Activated CD8-positive, alpha-beta T cell treated with anti-CD3 and anti-CD28 coated beads for 36 hours (primary cell): ENCODE results near the gene CTF1. TPM values are rescaled to one million over a fixed set of nuclear protein-coding genes. Genes with fewer than 3 reads are reported as not detected.
A peak's percentile ranks its signal among the peaks of the same experiment; 100 is the strongest.
"Not testable (repeated sequence)": the region's sequence is repeated elsewhere in the genome, so short reads cannot be mapped to it uniquely, and the experiment has no call there.

ENCODE experiments used
- ATAC-seq: fragments of 200-7000 bp; cut with Tn5 transposase; one replicate; pipeline ENCODE4 v1.10.0; 2021; ENCODE audit warnings: mild to moderate bottlenecking, moderate library complexity
- CTCF ChIA-PET: fragments of 350-600 bp; sonication (Branson Sonifier 250); formaldehyde crosslinking; loops from one replicate; lab custom pipeline; 2021; ENCODE audit warnings: antibody characterized with exemption; lab: Charles Lee
- POLR2A ChIA-PET: fragments of 350-600 bp; sonication (Branson Sonifier 250); formaldehyde crosslinking; loops from one replicate; lab custom pipeline; 2021; ENCODE audit warnings: antibody characterized with exemption; lab: Charles Lee
- DNase-seq: peaks from one replicate; pipeline ENCODE4 v3.0.0-alpha.2; 2020
- H3K27ac Mint-ChIP-seq: one replicate; pipeline ENCODE4 v1.8.0; 2021; ENCODE audit warnings: mild to moderate bottlenecking, mixed read lengths
- H3K27me3 Mint-ChIP-seq: one replicate; pipeline ENCODE4 v1.8.0; 2021; ENCODE audit warnings: mixed read lengths
- H3K36me3 Mint-ChIP-seq: one replicate; pipeline ENCODE4 v1.8.0; 2021; ENCODE audit warnings: low read depth, mixed read lengths
- H3K4me1 Mint-ChIP-seq: one replicate; pipeline ENCODE4 v1.8.0; 2021; ENCODE audit warnings: low read depth, mixed read lengths
- H3K4me3 Mint-ChIP-seq: one replicate; pipeline ENCODE4 v1.8.0; 2021; ENCODE audit warnings: mild to moderate bottlenecking, moderate library complexity, mixed read lengths
- H3K9me3 Mint-ChIP-seq: one replicate; pipeline ENCODE4 v1.8.0; 2021; ENCODE audit warnings: mixed read lengths
- intact Hi-C: fragments of 100-400 bp; cut with micrococcal nuclease; formaldehyde crosslinking; loops from one replicate; pipeline ENCODE4 v1.10.0; 2022
- total RNA-seq, 2 experiments: library from RNA; stranded (reverse); gene quantifications; one replicate each; pipeline ENCODE4 v1.2.3, GENCODE V29; 2021
- TF ChIP-seq, protein P1 (sequence below): fragments of 200-600 bp; IDR thresholded peaks from one replicate; pipeline ENCODE4 v1.8.0; 2022; ENCODE audit warnings: antibody characterized with exemption, mild to moderate bottlenecking

Gene CTF1
- total RNA-seq, 2 experiments from 2014 or later, result 0.31 to 0.32 TPM

DNA sequence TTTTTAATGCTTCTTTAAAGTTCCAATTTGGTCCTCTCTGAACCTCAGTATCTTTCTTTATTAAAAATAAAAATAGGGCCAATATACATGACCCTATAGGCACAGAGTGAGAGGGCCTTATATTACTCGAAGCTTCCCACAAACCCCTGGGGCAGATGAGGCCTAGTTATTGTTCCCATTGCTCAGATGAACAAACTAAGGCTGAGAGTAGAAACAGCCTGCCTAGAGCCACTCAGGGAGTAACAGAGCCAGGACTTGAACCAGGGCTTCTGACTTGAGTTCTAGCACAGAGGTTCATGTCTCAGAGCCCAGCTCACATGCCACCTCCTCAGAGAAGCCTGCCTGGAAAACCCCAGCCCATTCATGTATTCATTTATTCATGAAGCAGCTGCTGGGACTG, 10.3 kb upstream of the CTF1 start:
- no peaks in the 10 kb centered on the region for H3K27me3 Mint-ChIP-seq
- peak overlapping the region; percentile 4 for H3K27ac Mint-ChIP-seq
- H3K9me3 Mint-ChIP-seq, result no peaks in the 10 kb centered on the region
- TF ChIP-seq, protein P1, sequence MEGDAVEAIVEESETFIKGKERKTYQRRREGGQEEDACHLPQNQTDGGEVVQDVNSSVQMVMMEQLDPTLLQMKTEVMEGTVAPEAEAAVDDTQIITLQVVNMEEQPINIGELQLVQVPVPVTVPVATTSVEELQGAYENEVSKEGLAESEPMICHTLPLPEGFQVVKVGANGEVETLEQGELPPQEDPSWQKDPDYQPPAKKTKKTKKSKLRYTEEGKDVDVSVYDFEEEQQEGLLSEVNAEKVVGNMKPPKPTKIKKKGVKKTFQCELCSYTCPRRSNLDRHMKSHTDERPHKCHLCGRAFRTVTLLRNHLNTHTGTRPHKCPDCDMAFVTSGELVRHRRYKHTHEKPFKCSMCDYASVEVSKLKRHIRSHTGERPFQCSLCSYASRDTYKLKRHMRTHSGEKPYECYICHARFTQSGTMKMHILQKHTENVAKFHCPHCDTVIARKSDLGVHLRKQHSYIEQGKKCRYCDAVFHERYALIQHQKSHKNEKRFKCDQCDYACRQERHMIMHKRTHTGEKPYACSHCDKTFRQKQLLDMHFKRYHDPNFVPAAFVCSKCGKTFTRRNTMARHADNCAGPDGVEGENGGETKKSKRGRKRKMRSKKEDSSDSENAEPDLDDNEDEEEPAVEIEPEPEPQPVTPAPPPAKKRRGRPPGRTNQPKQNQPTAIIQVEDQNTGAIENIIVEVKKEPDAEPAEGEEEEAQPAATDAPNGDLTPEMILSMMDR, result no peak
- DNase-seq (no peak), ATAC-seq (no peak)
- peaks cover 39% of the 10 kb centered on the region for H3K36me3 Mint-ChIP-seq
- no peak overlapping the region for H3K4me3 Mint-ChIP-seq
- POLR2A ChIA-PET, result interaction anchor here (1.3 to 2.5 kb wide), 2 partner anchors 10 to 12 kb away, joined by 3 to 11 read pairs; no protein-coding TSS in a partner anchor
- intact Hi-C loops, result no loop called here
- peaks cover 30% of the 10 kb centered on the region for H3K4me1 Mint-ChIP-seq
- CTCF ChIA-PET, result interaction anchor here (0.9 kb wide), 1 partner anchor 9 kb away, joined by 3 read pairs; no protein-coding TSS in a partner anchor

DNA sequence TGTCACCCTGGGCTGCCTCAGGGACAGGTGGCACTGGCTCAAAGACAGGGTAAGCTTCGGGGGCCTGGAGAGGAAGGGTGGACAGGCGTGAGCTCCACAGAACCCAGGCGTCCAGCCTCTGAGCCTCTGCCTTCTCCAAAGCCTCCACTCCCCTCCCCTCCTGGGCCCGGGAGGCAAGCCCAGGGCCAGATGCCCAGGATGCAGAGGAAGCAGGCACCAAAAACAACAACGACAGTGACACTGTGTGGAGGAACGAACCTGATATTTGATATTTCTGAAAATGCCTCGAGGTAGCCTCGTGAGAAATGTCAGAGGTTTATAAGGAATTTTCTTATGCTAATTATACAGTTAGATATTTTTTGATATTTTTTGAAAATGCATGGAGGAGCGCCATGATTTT, 8.5 kb upstream of the CTF1 start:
- intact Hi-C loops, result loop anchor here (2.0 kb wide), 1 partner anchor 13 kb away; no protein-coding TSS in a partner anchor
- CTCF ChIA-PET, result interaction anchor here (3.4 kb wide), 1 partner anchor 14 kb away, joined by 9 read pairs; no protein-coding TSS in a partner anchor
- Mint-ChIP-seq H3K9me3 (no peaks in the 10 kb centered on the region), H3K4me3 (no peak overlapping the region), H3K27ac (no peak overlapping the region), H3K4me1 (peaks cover 25% of the 10 kb centered on the region), H3K27me3 (no peaks in the 10 kb centered on the region), H3K36me3 (peaks cover 34% of the 10 kb centered on the region)
- ATAC-seq (no peak), DNase-seq (no peak)
- TF ChIP-seq, protein P1, result no peak
- POLR2A ChIA-PET, result interaction anchor here (0.8 to 1.8 kb wide), 2 partner anchors 12 to 14 kb away, joined by 3 to 5 read pairs; no protein-coding TSS in a partner anchor

DNA sequence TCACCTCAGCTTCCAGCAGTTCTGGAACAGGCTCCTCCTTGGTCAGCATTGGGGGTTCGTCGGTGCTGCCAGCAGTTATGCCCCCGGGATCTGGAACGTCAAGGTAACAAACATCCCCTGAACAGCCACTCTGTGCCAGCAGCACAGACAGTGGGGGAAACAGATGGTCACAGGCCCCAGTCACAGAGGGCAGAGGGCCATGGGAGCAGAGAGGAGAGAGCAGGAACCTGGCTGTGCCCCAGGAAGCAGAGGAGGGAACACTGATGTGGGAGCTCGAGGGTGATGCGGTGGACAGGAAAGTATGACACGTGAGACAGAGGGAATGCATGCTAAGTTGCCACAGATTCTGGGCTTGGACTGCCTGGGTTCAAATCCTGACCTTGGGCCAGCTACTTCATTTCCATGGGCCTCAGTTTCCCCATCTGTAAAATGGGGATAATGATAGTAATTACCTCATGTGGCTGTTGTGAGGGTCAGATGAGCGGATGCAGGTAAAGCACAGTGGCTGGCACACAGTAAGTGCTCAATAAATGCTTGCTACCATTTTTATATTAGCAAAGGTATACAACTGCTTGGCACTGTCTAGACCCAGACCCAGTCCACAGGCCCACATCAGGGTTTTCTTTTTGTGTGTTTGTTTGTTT, 7.4 kb upstream of the CTF1 start:
- H3K27ac Mint-ChIP-seq, result no peak overlapping the region
- peaks cover 31% of the 10 kb centered on the region for H3K36me3 Mint-ChIP-seq
- TF ChIP-seq, protein P1, result no peak
- peaks cover 26% of the 10 kb centered on the region for H3K4me1 Mint-ChIP-seq
- intact Hi-C loops, result loop anchor here (2.0 kb wide), 1 partner anchor 14 kb away; no protein-coding TSS in a partner anchor
- ATAC-seq, result no peak
- ChIA-PET CTCF (interaction anchor here (1.8 to 3.4 kb wide), 2 partner anchors 13 to 44 kb away, joined by 5 to 9 read pairs; no protein-coding TSS in a partner anchor), POLR2A (interaction anchor here (1.3 to 1.8 kb wide), 2 partner anchors 13 to 14 kb away, joined by 4 to 5 read pairs; no protein-coding TSS in a partner anchor)
- DNase-seq, result no peak
- no peaks in the 10 kb centered on the region for H3K9me3 Mint-ChIP-seq
- H3K4me3 Mint-ChIP-seq, result no peak overlapping the region
- H3K27me3 Mint-ChIP-seq, result no peaks in the 10 kb centered on the region

GRCh38 chr16:30889721-30890120, 6.7 kb upstream of the CTF1 start:
- Mint-ChIP-seq H3K4me3 (no peak overlapping the region), H3K27ac (no peak overlapping the region), H3K36me3 (peaks cover 26% of the 10 kb centered on the region), H3K9me3 (no peaks in the 10 kb centered on the region), H3K27me3 (no peaks in the 10 kb centered on the region), H3K4me1 (peaks cover 31% of the 10 kb centered on the region)
- TF ChIP-seq, protein P1, result no peak
- ATAC-seq (no peak), DNase-seq (no peak)
- intact Hi-C loops, result loop anchor here (2.0 to 10.0 kb wide), 2 partner anchors 15 to 235 kb away; partner anchors contain the start of genes FBRS and PRR14
- ChIA-PET POLR2A (interaction anchor here (0.8 to 1.8 kb wide), 3 partner anchors 13 to 44 kb away, joined by 3 to 5 read pairs (median 4); no protein-coding TSS in a partner anchor), CTCF (interaction anchor here (1.8 to 3.4 kb wide), 2 partner anchors 12 to 45 kb away, joined by 5 to 9 read pairs; no protein-coding TSS in a partner anchor)

GRCh38 chr16:30891043-30891823, 5.2 kb upstream of the CTF1 start:
- Mint-ChIP-seq H3K36me3 (peaks cover 20% of the 10 kb centered on the region), H3K4me1 (peaks cover 33% of the 10 kb centered on the region)
- not testable (repeated sequence) for H3K4me3 Mint-ChIP-seq, DNase-seq, H3K27me3 Mint-ChIP-seq, ATAC-seq, H3K9me3 Mint-ChIP-seq, H3K27ac Mint-ChIP-seq
- POLR2A ChIA-PET, result interaction anchor here (1.0 to 8.1 kb wide), 4 partner anchors 11 to 47 kb away, joined by 3 to 64 read pairs (median 4); no protein-coding TSS in a partner anchor
- CTCF ChIA-PET, result interaction anchor here (1.0 to 3.4 kb wide), 4 partner anchors 11 to 85 kb away, joined by 4 to 17 read pairs (median 7); no protein-coding TSS in a partner anchor
- intact Hi-C loops, result loop anchor here (10.0 kb wide), 1 partner anchor 236 kb away; the partner anchor contains the start of genes FBRS and PRR14
